GM21528 (cell line): ENCODE results near the gene GABRA5.
"Not testable (repeated sequence)": the region's sequence is repeated elsewhere in the genome, so short reads cannot be mapped to it uniquely, and the experiment has no call there.

ENCODE experiments used
- ATAC-seq: cut with Tn5 transposase; IDR thresholded peaks from one replicate; pipeline ENCODE4 v1.9.1; 2021; ENCODE audit warnings: mild to moderate bottlenecking, moderate library complexity; ENCODE audit not compliant: unreplicated experiment, low FRiP score

The GABRA5 gene

GRCh38 chr15:26866298-26867199, at the start of gene GABRA5:
GABRA5 (plus strand) TSS chr15:26867062; CDS start chr15:26869249, 2,187 bp downstream.
- no peak for ATAC-seq

GRCh38 chr15:26831191-26831590, 35.7 kb upstream of the GABRA5 start:
- not testable (repeated sequence) for ATAC-seq

- ATAC-seq: no peak
These were observed 34.9 kb upstream of the GABRA5 start for GRCh38 chr15:26831951-26832350.

- no peak for ATAC-seq
These were observed 28.0 kb upstream of the GABRA5 start for GRCh38 chr15:26838742-26839460.

GRCh38 chr15:26841514-26841913, 25.3 kb upstream of the GABRA5 start:
- no peak for ATAC-seq

- no peak for ATAC-seq
These were observed 24.9 kb upstream of the GABRA5 start for GRCh38 chr15:26841941-26842340.

GRCh38 chr15:26842391-26842790, 24.5 kb upstream of the GABRA5 start:
- no peak for ATAC-seq

- ATAC-seq: no peak
These were observed 22.0 kb upstream of the GABRA5 start for GRCh38 chr15:26844901-26845300.

GRCh38 chr15:26848498-26848897, 18.4 kb upstream of the GABRA5 start:
- ATAC-seq: no peak

GRCh38 chr15:26850161-26850560, 16.7 kb upstream of the GABRA5 start:
- ATAC-seq: no peak

- ATAC-seq: no peak
These were observed 13.9 kb upstream of the GABRA5 start for GRCh38 chr15:26852980-26853379.

GRCh38 chr15:26854435-26854834, 12.4 kb upstream of the GABRA5 start:
- ATAC-seq: no peak

- ATAC-seq: no peak
These were observed 2.1 kb upstream of the GABRA5 start for GRCh38 chr15:26864664-26865191.

- no peak for ATAC-seq
These were observed 542 bp downstream of the GABRA5 start for GRCh38 chr15:26867200-26868007.

GRCh38 chr15:26868029-26868685, 1.3 kb downstream of the GABRA5 start:
- ATAC-seq: no peak

GRCh38 chr15:26869628-26870027, 2.8 kb downstream of the GABRA5 start:
- no peak for ATAC-seq

- ATAC-seq: no peak
These were observed 3.5 kb downstream of the GABRA5 start for GRCh38 chr15:26870346-26870745.

- no peak for ATAC-seq
These were observed 5.3 kb downstream of the GABRA5 start for GRCh38 chr15:26872206-26872605.

- no peak for ATAC-seq
These were observed 7.0 kb downstream of the GABRA5 start for GRCh38 chr15:26873846-26874245.
